Measurements from ENCODE around the gene CYSTM1.

DNA sequence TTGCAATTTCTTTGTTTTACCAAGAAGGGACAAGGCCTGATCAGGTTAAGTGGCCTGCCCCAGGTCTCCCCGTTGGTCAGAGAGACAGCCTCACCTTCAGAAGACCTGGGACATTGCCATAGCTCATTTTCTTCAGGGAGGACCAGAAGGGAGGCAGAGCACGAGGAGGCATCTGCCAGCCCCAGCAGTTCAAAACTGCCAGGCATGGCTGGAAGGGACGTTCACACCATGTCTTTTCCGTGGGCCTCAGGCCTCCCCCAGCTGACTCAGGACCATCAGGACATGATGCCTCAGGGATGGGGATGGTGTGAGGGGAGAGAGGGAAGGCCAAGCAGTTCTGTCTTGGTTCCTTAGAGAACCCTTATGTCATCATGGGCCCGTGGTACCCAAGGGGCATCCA lies 32.7 kb upstream of the CYSTM1 start:
- TF ChIP-seq EZH2 (IDR thresholded peaks at IDR 0.05; ENCODE audit: low read depth): no peak
- TF ChIP-seq, protein P1, sequence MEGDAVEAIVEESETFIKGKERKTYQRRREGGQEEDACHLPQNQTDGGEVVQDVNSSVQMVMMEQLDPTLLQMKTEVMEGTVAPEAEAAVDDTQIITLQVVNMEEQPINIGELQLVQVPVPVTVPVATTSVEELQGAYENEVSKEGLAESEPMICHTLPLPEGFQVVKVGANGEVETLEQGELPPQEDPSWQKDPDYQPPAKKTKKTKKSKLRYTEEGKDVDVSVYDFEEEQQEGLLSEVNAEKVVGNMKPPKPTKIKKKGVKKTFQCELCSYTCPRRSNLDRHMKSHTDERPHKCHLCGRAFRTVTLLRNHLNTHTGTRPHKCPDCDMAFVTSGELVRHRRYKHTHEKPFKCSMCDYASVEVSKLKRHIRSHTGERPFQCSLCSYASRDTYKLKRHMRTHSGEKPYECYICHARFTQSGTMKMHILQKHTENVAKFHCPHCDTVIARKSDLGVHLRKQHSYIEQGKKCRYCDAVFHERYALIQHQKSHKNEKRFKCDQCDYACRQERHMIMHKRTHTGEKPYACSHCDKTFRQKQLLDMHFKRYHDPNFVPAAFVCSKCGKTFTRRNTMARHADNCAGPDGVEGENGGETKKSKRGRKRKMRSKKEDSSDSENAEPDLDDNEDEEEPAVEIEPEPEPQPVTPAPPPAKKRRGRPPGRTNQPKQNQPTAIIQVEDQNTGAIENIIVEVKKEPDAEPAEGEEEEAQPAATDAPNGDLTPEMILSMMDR (conservative IDR thresholded peaks at IDR 0.05): no peak
